ENCODE measurements around the gene DEFB132. TPM values are rescaled to one million over a fixed set of nuclear protein-coding genes. Genes with fewer than 3 reads are reported as not detected.
A peak's percentile ranks its signal among the peaks of the same experiment; 100 is the strongest.

Gene DEFB132
- total and polyA plus RNA-seq, 2 of the 13 experiments (the other 11 are each of a cell fraction or from before 2014, with no cell fraction given) = not detected

GRCh38 chr20:266596-267562 is 9.4 kb downstream of the DEFB132 start:
- intact Hi-C loops (cut with micrococcal nuclease; ENCODE audit: unreplicated experiment) = loop anchor here (2.0 kb wide), 2 partner anchors 58 to 64 kb away; no protein-coding TSS in a partner anchor
- FAIRE-seq (peak; percentile 86), ATAC-seq (peak; percentile 89), DNase-seq (ENCODE audit: low spot score) (peak; percentile 92)
- Histone ChIP-seq H2AFZ (ENCODE audit: low read length) (peak overlapping the region; percentile 91), H3K4me1 (ENCODE audit: insufficient read depth, low read length) (peaks cover 9% of the 10 kb centered on the region), H4K20me1 (ENCODE audit: insufficient read depth, low read length) (no peaks in the 10 kb centered on the region), H3K27me3 (ENCODE audit: control insufficient read depth in 1 of 2, insufficient read depth in 2 of 2, low read length in 2 of 2) (peaks cover 8 to 35% of the 10 kb centered on the region in 2 experiments; a peak in 4 of 5 replicates), H3K79me2 (ENCODE audit: insufficient read depth, low read length) (no peaks in the 10 kb centered on the region), H3K27ac (ENCODE audit: extremely low read length, insufficient read depth, low read length) (no peak overlapping the region), H3K4me2 (ENCODE audit: low read depth, low read length) (peak overlapping the region; percentile 93), H3K9ac (ENCODE audit: insufficient read depth, low read depth, low read length) (peak overlapping the region; percentile 41), H3K36me3 (replicated peaks in 1 of 2; ENCODE audit: control insufficient read depth in 1 of 2, insufficient read depth in 2 of 2, low read length in 2 of 2) (no peaks in the 10 kb centered on the region), H3K9me3 (ENCODE audit: low read length) (no peaks in the 10 kb centered on the region), H3K4me3 (replicated peaks in 1 of 3; ENCODE audit: insufficient read depth in 1 of 3, low read depth in 2 of 3, low read length in 3 of 3) (peak overlapping the region; percentile 43 to 65 (median 44))
- ChIA-PET CTCF (ENCODE audit: low intra/inter-chr PET ratio, low total read pairs) (interaction anchor here (0.7 to 2.4 kb wide), 6 partner anchors 8 to 64 kb away, joined by 3 to 19 read pairs (median 4); no protein-coding TSS in a partner anchor), POLR2A (interaction anchor here (1.0 to 1.9 kb wide), 8 partner anchors 9 to 62 kb away, joined by 3 to 6 read pairs (median 3); partner anchors contain the start of genes DEFB132, SOX12 and ZCCHC3)
- WGBS (ENCODE audit: low lambda C conversion rate) = 6% methylated on average over 43 of the region's 43 CpGs
- in situ Hi-C loops (cut with HindIII; ENCODE audit: extremely low pct_ligation_motif_present, low pct_unique_long_range_greater_than_20kb) = no loop called here
- BruUV-seq (replicated peaks) = TSS peak; percentile 78
- TF ChIP-seq AKAP8 (CRISPR knock-in tag; IDR thresholded peaks at IDR 0.05) = no peak; the same call in 1 of the 2 replicates
- TF ChIP-seq STAT5B (CRISPR knock-in tag; IDR thresholded peaks at IDR 0.05) = peak; percentile 57; the same call in 1 of the 2 replicates
- TF ChIP-seq ZNF782 (CRISPR knock-in tag; IDR thresholded peaks at IDR 0.05; ENCODE audit: borderline replicate concordance) = peak; percentile 98; the same call in 1 of the 2 replicates
- peak; percentile 89 for TF ChIP-seq AGO1 (IDR thresholded peaks at IDR 0.05; ENCODE audit: low read depth, low read length, poor library complexity, severe bottlenecking)
- peak; percentile 90; the same call in 1 of the 2 replicates for TF ChIP-seq ZNF589 (CRISPR knock-in tag; conservative IDR thresholded peaks at IDR 0.05)
- peak; percentile 80 for TF ChIP-seq JUND (CRISPR knock-in tag; IDR thresholded peaks at IDR 0.05)
- peak; percentile 72 for TF ChIP-seq ISL2 (CRISPR knock-in tag; IDR thresholded peaks at IDR 0.05)
- TF ChIP-seq ZNF12 (CRISPR knock-in tag; IDR thresholded peaks at IDR 0.05) = no peak; the same call in 1 of the 2 replicates
- peak; percentile 83; the same call in 1 of the 2 replicates for TF ChIP-seq MTA1 (CRISPR knock-in tag; IDR thresholded peaks at IDR 0.05; ENCODE audit: borderline replicate concordance)
- peak; percentile 97 for TF ChIP-seq ZNF343 (CRISPR knock-in tag; IDR thresholded peaks at IDR 0.05)
- TF ChIP-seq NR2F1 (CRISPR knock-in tag; IDR thresholded peaks at IDR 0.05) = 0 out of 4 replicates have a peak, but pooled peaks of 1 of the 2 experiments have one; percentile 19
- peak; percentile 65 for TF ChIP-seq FOXO1 (CRISPR knock-in tag; IDR thresholded peaks at IDR 0.05)
- TF ChIP-seq SRSF1 (optimal IDR thresholded peaks at IDR 0.05; ENCODE audit: low read depth, low read length) = peak; percentile 74
- peak; percentile 78 for TF ChIP-seq TGIF2 (CRISPR knock-in tag; IDR thresholded peaks at IDR 0.05)
- peak; percentile 91 for TF ChIP-seq SATB2 (CRISPR knock-in tag; IDR thresholded peaks at IDR 0.05)
- TF ChIP-seq SMC3 (IDR thresholded peaks at IDR 0.05; ENCODE audit: low read length) = peak; percentile 57; the same call in 1 of the 2 replicates
- no peak for TF ChIP-seq FOXP1 (IDR thresholded peaks at IDR 0.05)
- TF ChIP-seq FOXP1 (CRISPR knock-in tag; IDR thresholded peaks at IDR 0.05) = no peak
- TF ChIP-seq ZFYVE20 (CRISPR knock-in tag; IDR thresholded peaks at IDR 0.05; ENCODE audit: borderline replicate concordance, low read depth) = 0 out of 2 replicates have a peak, but pooled peaks have one; percentile 72
- TF ChIP-seq ZNF30 (CRISPR knock-in tag; IDR thresholded peaks at IDR 0.05) = peak; percentile 87
- no peak for TF ChIP-seq HMGA1 (CRISPR knock-in tag; conservative IDR thresholded peaks at IDR 0.05)
- TF ChIP-seq PHB2 (IDR thresholded peaks at IDR 0.05; ENCODE audit: partially characterized antibody) = no peak

All from HepG2 (cell line).